Stimulated activated CD4-positive, alpha-beta T cell treated with anti-CD3 and anti-CD28 coated beads, Interleukin-4, amount 100 ng/mL, for 48 hours (primary cell): ENCODE measurements around the gene GUCA1A.
A peak's percentile ranks its signal among the peaks of the same experiment; 100 is the strongest.
"Not testable (repeated sequence)": the region's sequence is repeated elsewhere in the genome, so short reads cannot be mapped to it uniquely, and the experiment has no call there.

ENCODE experiments used
- DNase-seq, 2 donors: peaks; one replicate each; pipeline ENCODE4 v3.0.0-alpha.2; 2020; ENCODE audit warnings: low read depth in 2 of 2

GUCA1A gene

GRCh38 chr6:42147138-42147562 is 26.0 kb upstream of the GUCA1A start:
- DNase-seq, result no peak

DNA sequence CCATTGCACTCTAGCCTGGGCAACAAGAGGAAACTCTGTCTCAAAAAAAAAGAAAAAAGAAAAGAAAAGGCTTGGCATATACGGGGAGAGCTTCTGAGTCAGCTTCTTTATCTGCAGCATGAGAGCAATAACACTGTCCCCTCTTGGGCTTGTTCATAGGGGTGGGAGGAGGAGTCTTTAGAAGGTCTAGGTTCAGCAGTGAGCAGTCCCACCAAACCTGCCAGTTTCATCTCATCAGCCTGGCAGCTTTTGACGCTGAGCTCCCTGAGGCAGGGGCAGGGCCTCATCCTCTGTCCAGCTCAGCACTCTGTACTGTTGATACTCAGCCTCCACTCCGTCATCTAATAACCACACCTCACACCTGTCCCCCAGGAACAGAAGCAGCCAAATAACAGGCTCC is 25.1 kb upstream of the GUCA1A start:
- no peak for DNase-seq

DNA sequence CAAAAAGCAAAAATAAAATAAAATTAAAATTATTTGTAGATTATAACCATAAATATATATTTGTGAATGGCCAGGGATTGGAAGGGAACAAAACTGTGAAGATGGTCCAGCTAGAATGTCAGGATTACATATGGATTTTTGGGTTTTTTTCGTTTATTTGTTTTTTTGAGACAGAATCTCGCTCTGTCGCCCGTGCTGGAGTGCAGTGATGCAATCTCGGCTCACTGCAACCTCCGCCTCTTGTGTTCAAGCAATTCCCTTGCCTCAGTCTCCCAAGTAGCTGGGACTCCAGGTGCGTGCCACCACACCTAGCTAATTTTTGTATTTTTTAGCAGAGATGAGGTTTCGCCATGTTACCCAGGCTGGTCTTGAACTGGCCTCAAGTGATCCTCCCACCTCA is 22.9 kb upstream of the GUCA1A start:
- DNase-seq, result no peak

- no peak for DNase-seq
Observed at GRCh38 chr6:42152024-42152423, 21.1 kb upstream of the GUCA1A start.

DNA sequence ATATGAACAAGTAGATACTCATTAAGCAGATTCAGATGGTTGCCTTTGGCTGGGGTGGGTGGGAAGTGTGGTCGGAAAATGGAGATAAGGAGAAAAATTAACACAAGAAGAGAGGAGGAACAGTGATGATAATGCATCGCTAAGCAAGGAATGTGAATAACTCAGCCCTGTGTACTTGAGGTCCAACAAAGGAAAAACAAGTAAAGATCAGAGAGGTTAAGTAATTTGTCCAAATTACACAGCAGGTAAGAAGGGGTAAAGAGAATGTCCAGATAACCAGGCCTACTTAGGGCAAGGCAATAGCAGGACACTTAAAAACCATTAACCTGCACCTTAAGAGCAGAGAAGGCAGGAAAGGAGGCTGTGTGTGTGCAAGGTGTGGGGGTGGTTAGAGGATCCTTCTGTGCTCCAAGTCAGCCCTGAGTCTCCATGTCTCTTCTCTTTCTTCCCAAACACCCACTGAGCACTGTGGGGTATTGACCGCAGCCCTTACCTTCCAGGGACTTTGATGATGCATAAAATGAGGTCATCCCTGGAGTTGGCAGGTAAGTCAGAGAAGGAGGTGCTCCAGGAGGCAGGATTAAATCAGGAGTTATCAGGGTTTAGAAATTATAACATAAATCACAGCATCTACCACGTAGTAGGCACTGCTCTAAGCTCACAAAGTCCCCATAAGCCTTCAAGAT is 20.5 kb upstream of the GUCA1A start:
- DNase-seq, result not testable (repeated sequence)

- no peak for DNase-seq
Observed at GRCh38 chr6:42153921-42154320, 19.2 kb upstream of the GUCA1A start.

DNA sequence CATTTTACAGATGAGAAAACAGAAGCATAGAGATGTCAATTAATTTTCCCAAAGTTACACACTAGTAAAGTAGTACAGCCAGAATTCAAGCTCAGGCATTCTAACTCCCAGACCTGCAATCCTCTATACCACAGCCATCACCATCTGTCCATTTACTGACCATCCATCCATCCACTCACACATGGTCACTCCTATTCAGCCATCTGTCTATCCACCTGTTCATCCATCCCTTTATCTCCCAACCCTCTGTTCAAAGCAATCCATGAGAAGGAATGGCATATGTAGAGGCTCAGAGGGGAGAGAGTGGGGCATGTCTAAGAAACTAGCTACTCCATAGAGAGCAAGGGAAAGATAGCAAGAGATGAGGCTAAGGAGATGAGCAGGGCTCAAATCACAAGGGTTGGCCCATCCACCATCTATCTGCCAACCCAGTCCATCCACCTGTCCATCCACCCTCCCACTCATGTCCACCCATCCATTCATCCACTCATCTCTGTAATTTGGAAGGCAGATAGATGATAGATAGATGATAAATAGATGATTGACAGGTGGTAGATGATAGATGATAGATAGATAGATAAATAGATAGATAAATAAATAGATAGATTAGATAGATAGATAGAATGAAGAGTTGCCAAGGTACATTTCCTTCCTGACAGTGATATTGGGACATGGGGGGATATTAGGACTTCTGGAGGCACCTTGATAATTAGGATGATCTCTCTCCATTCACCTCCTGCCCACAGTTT is 18.5 kb upstream of the GUCA1A start:
- DNase-seq, result no peak

DNA sequence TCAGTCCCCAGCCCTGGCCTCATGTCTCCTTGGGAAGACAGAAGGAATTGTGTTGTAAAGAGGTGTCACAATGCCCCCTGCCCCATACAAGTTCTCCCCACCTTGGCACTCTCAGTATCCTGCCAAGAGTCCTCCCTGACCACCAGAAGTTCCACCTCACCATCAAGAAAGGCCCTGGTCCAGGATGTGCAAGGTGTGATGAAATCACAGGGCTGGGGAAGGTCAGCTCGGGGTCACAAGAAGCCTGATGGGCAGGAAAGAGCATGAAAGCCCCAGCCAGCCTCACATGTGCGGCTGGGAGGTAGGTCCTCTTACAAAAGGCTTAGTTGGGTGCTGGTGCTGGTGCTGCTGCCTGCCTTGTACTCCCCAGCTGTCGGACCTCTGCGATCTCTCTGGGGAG is 17.9 kb upstream of the GUCA1A start:
- no peak for DNase-seq

DNA sequence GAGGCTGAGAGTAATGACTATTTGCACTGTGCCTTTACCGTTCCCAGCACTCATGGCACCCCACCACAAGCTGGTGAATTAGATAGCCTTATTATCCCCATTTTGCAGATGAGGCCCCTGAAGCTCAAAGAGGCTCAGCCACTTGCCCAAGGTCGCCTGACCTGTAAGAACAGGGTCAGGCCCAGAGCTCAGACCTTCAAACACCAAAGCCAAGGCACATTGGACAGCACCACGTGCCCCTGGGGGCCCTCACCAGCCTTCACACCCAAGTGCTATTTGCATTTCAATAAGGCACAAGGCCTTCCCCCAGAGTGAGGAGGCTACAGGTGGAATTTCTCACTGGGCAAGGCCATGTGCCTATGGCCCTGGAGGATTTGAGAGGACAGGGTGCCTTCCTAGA is 16.5 kb upstream of the GUCA1A start:
- DNase-seq, result no peak

DNA sequence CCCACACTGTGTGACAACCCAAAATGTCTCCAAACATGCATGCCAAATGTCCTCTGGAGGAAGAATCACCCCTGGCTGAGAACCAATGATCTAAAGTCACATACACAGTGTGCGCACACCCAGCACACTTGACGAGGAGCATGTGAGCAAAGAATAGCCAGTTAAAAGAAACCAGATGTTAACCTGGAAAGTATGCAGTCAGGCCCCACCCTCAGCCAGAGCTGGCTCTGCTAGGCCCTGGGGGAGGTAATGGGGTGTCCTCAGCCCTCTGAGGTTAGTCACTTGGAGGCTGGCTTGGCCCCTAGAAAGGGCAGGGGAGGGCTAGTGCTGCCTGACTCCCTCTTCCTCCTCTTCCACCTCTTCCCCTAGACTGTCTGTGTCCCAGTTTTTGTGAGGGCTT is 15.2 kb upstream of the GUCA1A start:
- DNase-seq, result no peak

GRCh38 chr6:42158631-42159030 is 14.5 kb upstream of the GUCA1A start:
- DNase-seq, result no peak

DNA sequence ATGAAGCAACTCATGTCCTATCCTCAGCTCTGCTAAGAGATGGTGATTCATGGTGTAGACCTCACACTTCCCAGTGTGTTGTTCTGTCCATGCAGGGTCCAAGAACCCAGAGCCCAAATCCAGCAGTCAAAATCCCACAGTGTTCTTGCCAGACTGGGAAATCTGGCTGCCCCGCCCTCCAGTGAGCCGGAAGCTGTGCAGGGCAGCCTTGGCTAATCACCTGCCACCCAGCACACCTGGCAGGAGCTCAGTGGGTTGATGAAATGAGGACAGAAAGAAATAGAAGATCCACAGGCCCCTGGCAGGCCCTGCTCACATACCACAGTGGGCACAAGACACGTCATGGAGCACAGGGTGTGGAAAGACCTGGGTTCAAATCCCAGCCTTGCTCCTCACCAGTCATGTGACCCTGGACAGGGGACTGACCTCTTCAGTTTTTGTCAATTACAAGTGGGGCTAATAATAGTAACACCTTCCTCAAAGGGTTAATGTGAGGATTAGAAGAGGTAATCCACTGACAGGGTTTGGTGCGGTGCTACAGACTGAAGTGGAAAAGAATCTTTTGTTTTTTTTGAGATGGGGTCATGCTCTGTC is 13.6 kb upstream of the GUCA1A start:
- DNase-seq, result no peak

GRCh38 chr6:42162384-42162783 is 10.8 kb upstream of the GUCA1A start:
- DNase-seq, result no peak

- DNase-seq, result no peak
Observed at GRCh38 chr6:42162812-42163211, 10.4 kb upstream of the GUCA1A start.

DNA sequence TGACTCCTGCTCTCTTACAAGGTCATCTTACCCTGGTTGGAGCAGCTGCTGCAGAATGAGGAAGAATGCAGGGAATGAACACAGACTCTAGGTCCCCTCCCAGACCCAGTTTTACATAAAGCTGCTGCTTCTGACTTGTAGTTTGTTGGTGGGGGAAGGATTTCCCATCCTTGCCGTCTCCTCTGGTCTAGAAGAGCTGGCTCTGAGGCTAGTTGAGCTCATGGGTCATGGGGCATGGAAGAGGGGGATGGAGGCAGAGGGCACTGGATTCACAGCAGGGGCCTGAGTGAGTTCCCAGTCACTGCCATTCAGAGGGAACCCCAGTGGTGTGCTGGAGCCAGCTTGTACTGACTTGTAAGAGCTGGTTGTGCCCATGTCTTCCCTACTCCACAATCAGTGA is 9.2 kb upstream of the GUCA1A start:
- no peak for DNase-seq

DNA sequence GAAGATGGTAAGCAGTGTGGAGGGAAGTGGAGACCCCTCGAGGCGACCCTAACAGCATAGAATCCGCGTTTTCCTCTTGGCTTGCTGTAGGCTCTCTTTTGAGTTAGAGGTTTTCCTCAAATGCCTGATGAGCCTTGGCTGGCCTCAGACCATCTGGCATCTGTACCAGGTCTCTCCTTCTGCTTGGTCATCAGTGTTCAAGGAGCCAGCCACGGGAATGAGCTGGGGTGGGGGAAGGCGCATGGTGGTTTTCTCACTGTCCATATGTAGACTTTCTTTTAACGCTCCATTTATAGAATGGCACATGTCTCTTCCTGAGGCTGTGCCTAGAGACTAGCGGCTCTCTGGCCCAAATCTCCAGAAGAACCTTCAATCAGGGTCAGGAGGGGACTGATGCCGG is 8.1 kb upstream of the GUCA1A start:
- no peak for DNase-seq

DNA sequence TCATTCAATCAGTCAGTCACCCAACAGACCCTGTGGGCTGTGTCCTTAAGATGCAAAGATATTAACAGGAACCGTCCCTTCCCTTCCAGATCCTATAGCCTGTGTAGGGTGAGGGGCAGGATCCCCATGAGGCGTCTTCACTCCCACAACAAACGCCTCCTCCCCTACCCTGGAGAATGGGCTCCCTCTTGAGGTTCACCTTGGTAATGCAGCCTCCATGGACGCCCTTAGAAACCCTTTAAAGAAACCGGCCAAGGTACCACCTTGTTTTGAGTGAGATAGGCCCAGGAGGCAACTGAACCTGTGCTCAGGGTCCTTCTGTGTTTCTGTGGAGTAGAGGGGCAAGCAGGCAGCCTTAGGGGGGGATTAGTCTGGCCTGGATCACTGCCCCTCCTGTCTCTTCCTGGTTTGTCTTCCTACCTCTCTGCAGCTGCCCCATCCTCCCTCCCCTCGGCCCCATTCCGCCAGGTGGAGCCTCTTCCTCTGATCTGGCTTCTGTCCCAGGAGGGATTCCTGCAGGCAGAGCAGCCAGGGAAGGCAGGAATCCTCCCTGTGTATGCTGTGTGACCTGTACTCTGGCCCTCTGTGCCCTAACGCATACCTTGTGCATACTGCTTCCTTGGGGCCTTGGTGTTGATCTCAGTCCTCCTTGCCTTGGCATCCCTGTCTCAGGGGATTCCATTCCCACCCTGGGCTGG is 6.6 kb upstream of the GUCA1A start:
- DNase-seq, result peak; percentile 66 to 82

GRCh38 chr6:42168650-42169049 is 4.5 kb upstream of the GUCA1A start:
- no peak for DNase-seq

- DNase-seq, result not testable (repeated sequence)
Observed at GRCh38 chr6:42169780-42170179, 3.4 kb upstream of the GUCA1A start.

DNA sequence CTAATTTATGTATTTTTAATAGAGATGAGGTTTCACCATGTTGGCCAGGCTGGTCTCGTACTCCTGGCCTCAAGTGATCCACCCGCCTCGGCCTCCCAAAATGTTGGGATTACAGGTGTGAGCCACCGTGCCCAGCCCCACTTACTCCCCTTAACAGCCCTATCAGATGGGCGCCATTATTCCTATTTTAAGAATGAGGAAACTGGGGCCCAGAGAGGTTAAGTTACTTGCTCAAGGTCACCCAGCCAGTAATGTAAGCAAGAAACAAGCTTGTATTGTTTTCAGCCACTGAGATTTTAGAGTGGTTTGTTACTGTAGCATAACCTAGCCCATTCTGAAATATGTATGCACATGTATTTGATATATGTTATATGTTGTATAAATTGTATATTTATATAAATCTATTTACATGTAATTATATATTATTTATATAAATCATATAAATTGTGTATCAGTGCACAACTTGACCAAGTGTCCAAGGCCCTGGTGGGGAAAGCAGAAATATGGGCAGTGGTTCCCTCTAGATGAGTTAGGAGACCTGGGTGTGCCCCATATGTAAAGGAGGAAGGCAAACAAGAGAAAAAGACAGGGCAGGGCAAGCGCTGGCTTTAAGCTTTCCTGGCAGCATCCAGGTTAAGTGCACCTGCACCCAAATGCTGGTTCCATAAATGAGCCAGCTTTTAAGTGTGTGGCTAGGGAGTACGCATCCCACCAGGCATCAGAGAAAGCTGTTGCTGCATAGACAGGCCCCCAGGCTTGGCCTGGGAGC is 1.2 kb upstream of the GUCA1A start:
- no peak for DNase-seq

- DNase-seq, result no peak
Observed at GRCh38 chr6:42175860-42176259, 2.7 kb downstream of the GUCA1A start.

- no peak for DNase-seq
Observed at GRCh38 chr6:42176981-42177380, 3.8 kb downstream of the GUCA1A start.
